Gastroesophageal sphincter (tissue), 3 donors: Measurements from ENCODE around the gene ELL.

Experiments used
- CTCF ChIP-seq, 4 experiments: fragments of 200-600 bp in 2 of 4; fragments of 450-650 bp in 2 of 4; sonication (generic) in 1 of 4; IDR thresholded peaks; one replicate each; pipeline ENCODE4 v1.5.1; 2017 to 2019; ENCODE audit warnings: antibody characterized with exemption in 4 of 4, mild to moderate bottlenecking in 2 of 4, moderate library complexity in 2 of 4
- EP300 ChIP-seq: sonication (generic); formaldehyde crosslinking; IDR thresholded peaks from one replicate; pipeline ENCODE4 v1.6.1; 2017; ENCODE audit warnings: antibody characterized with exemption, mild to moderate bottlenecking
- POLR2A ChIP-seq, 2 donors: fragments of 450-650 bp; IDR thresholded peaks; one replicate each; pipeline ENCODE4 v1.6.1; 2017; ENCODE audit warnings: antibody characterized with exemption in 2 of 2, mild to moderate bottlenecking in 2 of 2, moderate library complexity in 1 of 2
- POLR2AphosphoS5 ChIP-seq: sonication (generic); formaldehyde crosslinking; IDR thresholded peaks from one replicate; pipeline ENCODE4 v1.6.1; 2017; ENCODE audit warnings: antibody characterized with exemption

GRCh38 chr19:18473003-18473705, 48.7 kb downstream of the ELL start:
- no peak for TF ChIP-seq CTCF (IDR thresholded peaks at IDR 0.05)
- TF ChIP-seq POLR2A (IDR thresholded peaks at IDR 0.05), result no peak
- TF ChIP-seq POLR2AphosphoS5, result no peak
- TF ChIP-seq EP300, result no peak
